Measurements from ENCODE around the gene NEU4. TPM values are rescaled to one million over a fixed set of nuclear protein-coding genes. Genes with fewer than 3 reads are reported as not detected.

NEU4 gene
- total RNA-seq, 1 experiment from 2014 or later, result 2.2 TPM

- no peak for TF ChIP-seq GABPB1 (CRISPR knock-in tag; IDR thresholded peaks at IDR 0.05)
- TF ChIP-seq, protein P1, sequence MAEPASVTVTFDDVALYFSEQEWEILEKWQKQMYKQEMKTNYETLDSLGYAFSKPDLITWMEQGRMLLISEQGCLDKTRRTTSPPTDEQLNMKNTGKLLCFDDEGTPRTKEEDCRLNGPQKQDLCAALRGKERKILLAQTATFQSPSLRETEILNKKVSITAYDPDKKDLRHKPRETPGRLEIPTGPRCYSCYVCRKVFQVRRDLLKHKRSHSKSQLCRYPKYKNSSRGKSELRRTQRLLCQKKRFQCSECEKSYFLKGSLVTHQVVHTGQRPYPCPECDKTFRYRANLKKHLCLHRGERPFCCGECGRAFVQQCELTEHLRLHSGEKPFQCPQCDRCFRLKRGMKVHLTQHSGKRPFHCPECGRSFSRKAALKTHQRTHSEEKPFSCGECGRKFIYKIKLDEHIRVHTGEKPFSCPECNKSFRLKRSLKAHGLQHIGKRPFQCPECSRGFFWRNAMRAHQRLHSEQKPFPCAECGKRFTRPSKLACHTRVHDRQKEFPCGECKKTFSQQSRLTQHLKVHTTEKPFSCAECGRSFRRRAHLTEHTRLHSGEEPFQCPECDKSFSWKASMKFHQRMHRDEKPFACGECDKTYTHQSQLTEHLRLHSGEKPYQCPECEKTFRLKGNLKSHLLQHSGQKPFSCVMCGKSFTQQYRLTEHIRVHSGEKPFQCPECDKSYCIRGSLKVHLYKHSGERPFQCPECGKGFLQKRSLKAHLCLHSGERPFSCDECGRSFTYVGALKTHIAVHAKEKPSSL (CRISPR knock-in tag; conservative IDR thresholded peaks at IDR 0.05), result no peak
- no peak for TF ChIP-seq GRHL2 (CRISPR knock-in tag; IDR thresholded peaks at IDR 0.05; ENCODE audit: insufficient replicate concordance, severe bottlenecking)
- TF ChIP-seq HMGA2 (CRISPR knock-in tag; IDR thresholded peaks at IDR 0.05), result no peak
- no peak for TF ChIP-seq CDX4 (CRISPR knock-in tag; IDR thresholded peaks at IDR 0.05; ENCODE audit: borderline replicate concordance)
- no peak for TF ChIP-seq AFF4 (CRISPR knock-in tag; IDR thresholded peaks at IDR 0.05; ENCODE audit: borderline replicate concordance)
- TF ChIP-seq, protein P2, sequence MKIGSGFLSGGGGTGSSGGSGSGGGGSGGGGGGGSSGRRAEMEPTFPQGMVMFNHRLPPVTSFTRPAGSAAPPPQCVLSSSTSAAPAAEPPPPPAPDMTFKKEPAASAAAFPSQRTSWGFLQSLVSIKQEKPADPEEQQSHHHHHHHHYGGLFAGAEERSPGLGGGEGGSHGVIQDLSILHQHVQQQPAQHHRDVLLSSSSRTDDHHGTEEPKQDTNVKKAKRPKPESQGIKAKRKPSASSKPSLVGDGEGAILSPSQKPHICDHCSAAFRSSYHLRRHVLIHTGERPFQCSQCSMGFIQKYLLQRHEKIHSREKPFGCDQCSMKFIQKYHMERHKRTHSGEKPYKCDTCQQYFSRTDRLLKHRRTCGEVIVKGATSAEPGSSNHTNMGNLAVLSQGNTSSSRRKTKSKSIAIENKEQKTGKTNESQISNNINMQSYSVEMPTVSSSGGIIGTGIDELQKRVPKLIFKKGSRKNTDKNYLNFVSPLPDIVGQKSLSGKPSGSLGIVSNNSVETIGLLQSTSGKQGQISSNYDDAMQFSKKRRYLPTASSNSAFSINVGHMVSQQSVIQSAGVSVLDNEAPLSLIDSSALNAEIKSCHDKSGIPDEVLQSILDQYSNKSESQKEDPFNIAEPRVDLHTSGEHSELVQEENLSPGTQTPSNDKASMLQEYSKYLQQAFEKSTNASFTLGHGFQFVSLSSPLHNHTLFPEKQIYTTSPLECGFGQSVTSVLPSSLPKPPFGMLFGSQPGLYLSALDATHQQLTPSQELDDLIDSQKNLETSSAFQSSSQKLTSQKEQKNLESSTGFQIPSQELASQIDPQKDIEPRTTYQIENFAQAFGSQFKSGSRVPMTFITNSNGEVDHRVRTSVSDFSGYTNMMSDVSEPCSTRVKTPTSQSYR (CRISPR knock-in tag; IDR thresholded peaks at IDR 0.05), result no peak
- TF ChIP-seq, protein P3, sequence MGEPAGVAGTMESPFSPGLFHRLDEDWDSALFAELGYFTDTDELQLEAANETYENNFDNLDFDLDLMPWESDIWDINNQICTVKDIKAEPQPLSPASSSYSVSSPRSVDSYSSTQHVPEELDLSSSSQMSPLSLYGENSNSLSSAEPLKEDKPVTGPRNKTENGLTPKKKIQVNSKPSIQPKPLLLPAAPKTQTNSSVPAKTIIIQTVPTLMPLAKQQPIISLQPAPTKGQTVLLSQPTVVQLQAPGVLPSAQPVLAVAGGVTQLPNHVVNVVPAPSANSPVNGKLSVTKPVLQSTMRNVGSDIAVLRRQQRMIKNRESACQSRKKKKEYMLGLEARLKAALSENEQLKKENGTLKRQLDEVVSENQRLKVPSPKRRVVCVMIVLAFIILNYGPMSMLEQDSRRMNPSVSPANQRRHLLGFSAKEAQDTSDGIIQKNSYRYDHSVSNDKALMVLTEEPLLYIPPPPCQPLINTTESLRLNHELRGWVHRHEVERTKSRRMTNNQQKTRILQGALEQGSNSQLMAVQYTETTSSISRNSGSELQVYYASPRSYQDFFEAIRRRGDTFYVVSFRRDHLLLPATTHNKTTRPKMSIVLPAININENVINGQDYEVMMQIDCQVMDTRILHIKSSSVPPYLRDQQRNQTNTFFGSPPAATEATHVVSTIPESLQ (CRISPR knock-in tag; IDR thresholded peaks at IDR 0.05), result no peak
These were observed 4.0 kb downstream of the NEU4 start (continued) for GRCh38 chr2:241812730-241813643.

DNA sequence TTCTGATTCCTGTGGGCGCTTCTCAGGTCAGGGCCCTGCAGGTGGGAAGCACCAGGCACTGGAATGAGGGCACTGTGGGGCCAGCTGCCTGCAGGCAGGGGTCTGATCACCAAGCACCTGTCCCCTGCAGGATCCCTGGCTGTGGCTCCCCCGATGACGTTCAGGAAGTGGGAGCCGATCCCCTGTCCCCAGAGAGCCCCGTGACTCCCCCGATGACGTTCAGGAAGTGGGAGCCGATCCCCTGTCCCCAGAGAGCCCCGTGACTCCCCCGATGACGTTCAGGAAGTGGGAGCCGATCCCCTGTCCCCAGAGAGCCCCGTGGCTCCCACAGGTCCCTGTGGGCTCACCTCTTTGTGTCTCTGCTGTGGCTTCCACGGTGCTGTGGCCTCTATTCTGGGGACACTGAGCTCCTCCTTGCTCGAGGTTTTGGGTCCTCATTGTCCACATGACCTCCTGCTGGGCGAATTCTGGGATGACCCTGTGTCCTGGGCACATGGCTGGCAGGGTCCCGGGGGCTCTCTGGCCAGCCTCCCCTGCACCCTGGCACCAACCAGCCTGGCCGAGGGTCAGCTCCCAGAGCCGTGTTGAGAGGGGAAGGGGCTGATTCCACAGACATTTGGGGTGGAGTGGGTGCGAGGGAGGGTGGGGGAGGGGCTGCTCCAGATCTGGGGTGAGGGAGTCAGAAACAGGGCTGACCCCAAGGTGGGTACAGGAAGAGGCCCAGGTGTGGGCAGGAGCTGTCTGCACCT is 4.8 kb downstream of the NEU4 start:
- Mint-ChIP-seq H3K9me3 (no peaks in the 10 kb centered on the region), H3K27ac (no peak overlapping the region), H3K4me3 (no peak overlapping the region), H3K36me3 (no peaks in the 10 kb centered on the region), H3K4me1 (peaks cover 4% of the 10 kb centered on the region), H3K27me3 (ENCODE audit: low read depth) (peaks cover 3% of the 10 kb centered on the region; the same call in 1 of the 2 replicates)
- CTCF ChIA-PET, result no interaction called here
- no peak for DNase-seq (ENCODE audit: low spot score)
- TF ChIP-seq RORB (CRISPR knock-in tag; IDR thresholded peaks at IDR 0.05) (no peak), ZNF121 (CRISPR knock-in tag; IDR thresholded peaks at IDR 0.05) (no peak), ZNF396 (CRISPR knock-in tag; IDR thresholded peaks at IDR 0.05; ENCODE audit: borderline replicate concordance) (no peak), RELA (CRISPR knock-in tag; IDR thresholded peaks at IDR 0.05; ENCODE audit: borderline replicate concordance) (no peak), ZNF423 (CRISPR knock-in tag; IDR thresholded peaks at IDR 0.05) (no peak), CBFB (CRISPR knock-in tag; IDR thresholded peaks at IDR 0.05; ENCODE audit: low read depth) (no peak), OVOL2 (CRISPR knock-in tag; IDR thresholded peaks at IDR 0.05; ENCODE audit: borderline replicate concordance) (no peak), NFE2L1 (CRISPR knock-in tag; IDR thresholded peaks at IDR 0.05) (no peak), GTF2I (CRISPR knock-in tag; conservative IDR thresholded peaks at IDR 0.05) (no peak), IRF2 (CRISPR knock-in tag; IDR thresholded peaks at IDR 0.05; ENCODE audit: borderline replicate concordance, low read depth) (no peak), TCF7 (CRISPR knock-in tag; IDR thresholded peaks at IDR 0.05; ENCODE audit: low read depth) (no peak), ZNF232 (CRISPR knock-in tag; IDR thresholded peaks at IDR 0.05) (no peak), ZBTB21 (CRISPR knock-in tag; IDR thresholded peaks at IDR 0.05; ENCODE audit: borderline replicate concordance) (no peak)
- TF ChIP-seq, protein P4, sequence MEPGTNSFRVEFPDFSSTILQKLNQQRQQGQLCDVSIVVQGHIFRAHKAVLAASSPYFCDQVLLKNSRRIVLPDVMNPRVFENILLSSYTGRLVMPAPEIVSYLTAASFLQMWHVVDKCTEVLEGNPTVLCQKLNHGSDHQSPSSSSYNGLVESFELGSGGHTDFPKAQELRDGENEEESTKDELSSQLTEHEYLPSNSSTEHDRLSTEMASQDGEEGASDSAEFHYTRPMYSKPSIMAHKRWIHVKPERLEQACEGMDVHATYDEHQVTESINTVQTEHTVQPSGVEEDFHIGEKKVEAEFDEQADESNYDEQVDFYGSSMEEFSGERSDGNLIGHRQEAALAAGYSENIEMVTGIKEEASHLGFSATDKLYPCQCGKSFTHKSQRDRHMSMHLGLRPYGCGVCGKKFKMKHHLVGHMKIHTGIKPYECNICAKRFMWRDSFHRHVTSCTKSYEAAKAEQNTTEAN (CRISPR knock-in tag; IDR thresholded peaks at IDR 0.05), result no peak
- POLR2A ChIA-PET, result interaction anchor here (0.6 kb wide), 1 partner anchor 49 kb away, joined by 4 read pairs; no protein-coding TSS in a partner anchor
- no peak for ATAC-seq
